NB4 (cell line): Measurements from ENCODE around the gene UAP1.

Experiments
- DNase-seq: peaks from one replicate; pipeline ENCODE4 v3.0.0; 2010; ENCODE audit warnings: low read depth
- H3K4me3 ChIP-seq: one replicate; pipeline ENCODE4 v1.5.1; 2011; ENCODE audit warnings: mild to moderate bottlenecking, low read depth, low read length, moderate library complexity
- MAX ChIP-seq: IDR thresholded peaks from 2 replicates; pipeline ENCODE4 v1.6.1; 2011; ENCODE audit warnings: low read depth, low read length
- MYC ChIP-seq: IDR thresholded peaks from 2 replicates; pipeline ENCODE4 v1.6.1; 2011; ENCODE audit warnings: low read depth, low read length
- POLR2A ChIP-seq: IDR thresholded peaks from 2 replicates; pipeline ENCODE4 v1.6.1; 2011; ENCODE audit warnings: mild to moderate bottlenecking; ENCODE audit not compliant: insufficient read length; ENCODE audit errors: extremely low read depth
- TF ChIP-seq, protein P1 (sequence below): IDR thresholded peaks from one replicate; pipeline ENCODE4 v1.5.1; 2012; ENCODE audit warnings: low read depth, low read length

Gene UAP1

GRCh38 chr1:162549001-162549400 lies 12.5 kb upstream of the UAP1 start:
- H3K4me3 ChIP-seq, result no peak overlapping the region
- no peak for DNase-seq
- TF ChIP-seq POLR2A (no peak), MAX (no peak), MYC (no peak)
- TF ChIP-seq, protein P1, sequence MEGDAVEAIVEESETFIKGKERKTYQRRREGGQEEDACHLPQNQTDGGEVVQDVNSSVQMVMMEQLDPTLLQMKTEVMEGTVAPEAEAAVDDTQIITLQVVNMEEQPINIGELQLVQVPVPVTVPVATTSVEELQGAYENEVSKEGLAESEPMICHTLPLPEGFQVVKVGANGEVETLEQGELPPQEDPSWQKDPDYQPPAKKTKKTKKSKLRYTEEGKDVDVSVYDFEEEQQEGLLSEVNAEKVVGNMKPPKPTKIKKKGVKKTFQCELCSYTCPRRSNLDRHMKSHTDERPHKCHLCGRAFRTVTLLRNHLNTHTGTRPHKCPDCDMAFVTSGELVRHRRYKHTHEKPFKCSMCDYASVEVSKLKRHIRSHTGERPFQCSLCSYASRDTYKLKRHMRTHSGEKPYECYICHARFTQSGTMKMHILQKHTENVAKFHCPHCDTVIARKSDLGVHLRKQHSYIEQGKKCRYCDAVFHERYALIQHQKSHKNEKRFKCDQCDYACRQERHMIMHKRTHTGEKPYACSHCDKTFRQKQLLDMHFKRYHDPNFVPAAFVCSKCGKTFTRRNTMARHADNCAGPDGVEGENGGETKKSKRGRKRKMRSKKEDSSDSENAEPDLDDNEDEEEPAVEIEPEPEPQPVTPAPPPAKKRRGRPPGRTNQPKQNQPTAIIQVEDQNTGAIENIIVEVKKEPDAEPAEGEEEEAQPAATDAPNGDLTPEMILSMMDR, result no peak

DNA sequence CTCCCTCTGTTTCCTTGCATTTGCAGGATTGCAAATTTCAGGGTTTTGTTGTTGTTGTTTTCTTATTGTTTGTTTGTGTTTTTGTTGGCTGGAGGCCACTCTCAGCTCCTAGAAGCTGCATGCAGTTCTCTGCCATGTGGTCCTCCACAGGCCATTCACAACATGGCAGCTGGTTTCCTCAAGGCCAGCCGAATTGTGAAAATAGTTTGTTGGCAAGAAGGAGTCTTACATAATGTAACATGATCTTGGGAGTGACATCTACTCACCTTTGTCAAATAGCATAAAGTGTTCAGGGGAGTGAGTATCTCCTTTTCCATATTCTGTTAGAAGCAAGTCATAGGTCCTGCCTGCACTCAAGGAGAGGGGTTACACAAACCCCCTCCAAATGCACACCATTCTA lies 10.6 kb upstream of the UAP1 start:
- no peak for TF ChIP-seq MYC
- TF ChIP-seq POLR2A, result no peak
- no peak for TF ChIP-seq MAX
- TF ChIP-seq, protein P1, result no peak
- no peak for DNase-seq
- no peak overlapping the region for H3K4me3 ChIP-seq

DNA sequence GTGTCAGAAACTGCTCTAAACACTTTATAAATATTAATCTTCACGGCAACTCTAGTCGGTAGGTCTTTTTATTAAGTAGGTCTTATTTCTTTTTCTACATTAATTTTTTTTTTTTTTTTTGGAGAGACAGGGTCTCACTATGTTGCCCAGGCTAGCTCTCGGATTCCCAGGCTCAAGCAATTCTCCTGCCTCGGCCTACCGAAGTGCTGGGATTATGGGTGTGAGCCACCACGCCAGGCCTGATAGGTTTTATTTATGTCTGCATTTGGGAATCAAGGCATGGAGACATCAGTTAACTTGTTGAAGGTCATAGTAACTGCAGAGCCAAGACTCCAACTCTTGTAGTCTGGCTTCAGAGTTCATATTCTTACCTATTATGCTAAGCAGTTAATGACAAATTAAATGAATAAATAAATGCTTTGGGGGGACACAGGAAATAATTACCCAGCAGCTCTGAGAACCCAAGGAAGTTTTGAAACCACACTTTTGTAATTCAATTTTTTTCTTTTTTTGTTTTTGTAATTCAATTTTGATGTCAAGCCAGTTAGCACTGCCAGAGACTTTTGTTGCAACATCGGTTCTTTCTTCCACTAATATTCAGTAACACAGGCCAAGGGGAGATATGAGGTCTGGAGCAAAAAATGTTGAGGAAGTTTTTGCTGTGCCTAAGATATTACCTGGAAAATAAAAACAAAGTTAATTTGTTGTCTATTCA lies 9.4 kb upstream of the UAP1 start:
- no peak overlapping the region for H3K4me3 ChIP-seq
- DNase-seq, result no peak
- TF ChIP-seq, protein P1, result no peak
- no peak for TF ChIP-seq POLR2A
- TF ChIP-seq MYC, result no peak
- no peak for TF ChIP-seq MAX

DNA sequence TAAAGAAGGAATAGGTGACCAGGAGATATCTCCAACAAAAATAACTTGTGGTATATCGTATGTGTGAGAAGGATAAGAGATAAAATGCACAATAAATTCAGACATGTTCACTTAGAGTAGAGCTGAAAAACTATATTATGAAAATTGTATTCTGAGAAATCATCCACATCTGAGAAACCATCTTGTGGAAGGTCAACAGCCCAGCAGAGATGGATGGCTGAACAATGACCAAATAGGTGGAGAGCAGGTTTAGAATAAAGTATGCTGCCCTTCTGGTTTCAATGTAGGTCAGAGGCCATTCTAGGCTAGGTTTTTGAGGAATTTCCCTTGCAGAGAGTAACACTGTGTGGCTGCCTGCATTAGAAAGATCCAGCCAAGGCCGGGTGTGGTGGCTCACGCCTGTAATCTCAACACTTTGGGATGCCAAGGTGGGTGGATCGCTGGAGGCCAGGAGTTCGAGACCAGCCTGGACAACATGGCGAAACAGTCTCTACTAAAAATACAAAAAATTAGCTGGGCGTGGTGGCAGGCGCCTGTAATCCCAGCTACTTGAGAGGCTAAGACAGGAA lies 8.8 kb upstream of the UAP1 start:
- no peak for DNase-seq
- TF ChIP-seq MAX, result no peak
- TF ChIP-seq, protein P1, result no peak
- no peak for TF ChIP-seq POLR2A
- TF ChIP-seq MYC, result no peak
- no peak overlapping the region for H3K4me3 ChIP-seq

GRCh38 chr1:162554258-162554657 lies 7.3 kb upstream of the UAP1 start:
- peak; percentile 18 for DNase-seq
- no peak for TF ChIP-seq MAX
- TF ChIP-seq, protein P1, result no peak
- TF ChIP-seq POLR2A, result no peak
- TF ChIP-seq MYC, result no peak
- no peak overlapping the region for H3K4me3 ChIP-seq

DNA sequence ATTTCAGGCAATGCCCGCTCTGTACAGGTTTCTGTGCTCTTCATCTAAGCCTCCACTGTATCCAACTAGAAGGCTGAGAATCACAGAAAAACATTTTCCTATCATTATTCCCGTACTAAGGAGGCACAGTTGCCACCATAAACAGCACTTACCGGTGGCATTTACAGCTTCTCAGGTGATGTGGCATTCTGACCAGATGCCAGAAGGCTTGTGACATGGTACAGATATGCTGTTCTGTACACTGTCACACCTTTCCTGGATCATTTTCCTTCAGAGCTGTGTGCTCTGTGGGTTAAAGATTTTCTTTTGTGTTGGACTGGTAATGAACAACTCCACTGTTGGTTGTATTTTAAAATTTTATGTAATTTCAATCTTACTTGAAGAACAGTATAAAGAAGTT lies 4.0 kb upstream of the UAP1 start:
- no peak overlapping the region for H3K4me3 ChIP-seq
- TF ChIP-seq MAX, result no peak
- TF ChIP-seq POLR2A, result no peak
- TF ChIP-seq, protein P1, result no peak
- no peak for TF ChIP-seq MYC
- DNase-seq, result no peak
